NT2/D1 (cell line): Measurements from ENCODE around the gene LCE1B.

Source experiments
- SUZ12 ChIP-seq: IDR thresholded peaks from 2 replicates; pipeline ENCODE4 v1.6.1; 2011; ENCODE audit not compliant: insufficient read length, insufficient read depth; ENCODE audit errors: extremely low read depth
- YY1 ChIP-seq: IDR thresholded peaks from 2 replicates; pipeline ENCODE4 v1.6.1; 2011; ENCODE audit not compliant: insufficient read length, insufficient read depth
- ZNF274 ChIP-seq: IDR thresholded peaks from 2 replicates; pipeline ENCODE4 v1.6.1; 2011; ENCODE audit warnings: mild to moderate bottlenecking, low read depth, low read length

GRCh38 chr1:152860129-152860528, 48.4 kb downstream of the LCE1B start:
- TF ChIP-seq YY1 (no peak), SUZ12 (no peak), ZNF274 (no peak)
